ENCODE results near the gene MYO18B. TPM values are rescaled to one million over a fixed set of nuclear protein-coding genes. Genes with fewer than 3 reads are reported as not detected.

The MYO18B gene
- total RNA-seq, 2 experiments from 2014 or later: 1.6 to 2.1 TPM

DNA sequence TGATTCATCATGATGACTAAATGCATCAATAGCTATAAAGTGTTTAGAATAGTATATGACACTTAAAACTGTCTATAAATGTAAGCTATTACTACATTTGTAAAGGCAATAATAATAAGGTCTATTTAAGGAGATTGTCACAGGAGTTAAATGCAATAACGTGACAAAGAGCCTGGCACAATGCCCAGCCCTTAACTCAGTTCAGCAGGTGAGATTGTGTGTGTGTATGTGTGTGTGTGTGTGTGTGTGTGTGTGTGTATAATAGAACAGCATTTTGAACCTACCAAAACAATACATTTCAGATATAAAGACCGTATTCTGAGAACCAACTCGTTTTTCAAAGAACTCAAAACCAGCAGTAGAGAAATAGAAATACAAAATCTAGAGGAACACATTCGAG, 177.5 kb downstream of the MYO18B start:
- H3K36me3 Mint-ChIP-seq: no peaks in the 10 kb centered on the region
- H3K27ac Mint-ChIP-seq: no peak overlapping the region
- no peak for DNase-seq
- H3K27me3 Mint-ChIP-seq: peaks cover 50% of the 10 kb centered on the region
- no peaks in the 10 kb centered on the region for H3K4me1 Mint-ChIP-seq
- no peak overlapping the region for H3K4me3 Mint-ChIP-seq
- H3K9me3 Mint-ChIP-seq: peaks cover 4% of the 10 kb centered on the region

DNA sequence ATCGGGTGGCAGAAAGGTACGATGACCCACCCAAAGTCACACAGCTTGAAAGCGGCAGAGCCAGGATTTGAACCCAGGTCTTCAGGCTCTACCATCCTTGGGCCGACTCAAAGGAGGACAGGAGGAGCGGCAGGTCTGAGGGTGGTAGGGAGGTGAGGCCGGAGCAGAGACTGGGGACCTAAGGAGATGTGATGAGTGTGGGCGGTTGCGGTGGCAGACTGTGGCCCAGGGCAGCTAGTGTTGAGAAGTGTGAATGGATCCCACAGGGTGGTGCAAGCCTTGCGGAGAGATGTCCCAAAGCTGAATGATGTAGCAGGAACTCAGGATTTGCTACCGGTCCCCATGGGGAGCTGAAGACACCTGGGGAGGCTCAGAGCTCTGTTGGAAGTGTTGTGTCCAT, 180.2 kb downstream of the MYO18B start:
- Mint-ChIP-seq H3K27ac (no peak overlapping the region), H3K4me1 (no peaks in the 10 kb centered on the region), H3K9me3 (peaks cover 7% of the 10 kb centered on the region), H3K4me3 (no peak overlapping the region), H3K27me3 (peaks cover 53% of the 10 kb centered on the region), H3K36me3 (no peaks in the 10 kb centered on the region)
- no peak for DNase-seq

DNA sequence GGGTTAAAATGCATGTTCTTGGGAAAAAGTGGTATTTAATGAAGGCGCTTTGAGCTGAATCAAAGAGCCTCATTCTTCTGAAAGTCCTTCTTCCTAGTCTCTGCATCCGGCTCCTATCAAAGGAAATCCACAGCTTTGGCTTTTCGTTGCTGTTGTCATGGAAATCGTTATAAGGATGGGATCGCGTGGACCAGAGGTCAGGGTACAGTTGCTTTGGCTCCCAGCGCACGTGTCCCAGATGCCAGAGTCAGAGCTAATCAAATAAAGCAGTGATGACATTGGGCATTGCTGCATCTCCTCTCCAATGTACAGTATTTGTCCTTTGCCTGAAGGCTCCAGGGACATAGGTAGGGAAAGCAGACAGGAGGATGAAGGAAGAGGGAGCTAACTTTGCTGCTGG, 181.9 kb downstream of the MYO18B start:
- Mint-ChIP-seq H3K9me3 (peaks cover 3% of the 10 kb centered on the region), H3K27me3 (peaks cover 53% of the 10 kb centered on the region), H3K36me3 (no peaks in the 10 kb centered on the region), H3K4me3 (no peak overlapping the region), H3K4me1 (no peaks in the 10 kb centered on the region), H3K27ac (no peak overlapping the region)
- DNase-seq: no peak

DNA sequence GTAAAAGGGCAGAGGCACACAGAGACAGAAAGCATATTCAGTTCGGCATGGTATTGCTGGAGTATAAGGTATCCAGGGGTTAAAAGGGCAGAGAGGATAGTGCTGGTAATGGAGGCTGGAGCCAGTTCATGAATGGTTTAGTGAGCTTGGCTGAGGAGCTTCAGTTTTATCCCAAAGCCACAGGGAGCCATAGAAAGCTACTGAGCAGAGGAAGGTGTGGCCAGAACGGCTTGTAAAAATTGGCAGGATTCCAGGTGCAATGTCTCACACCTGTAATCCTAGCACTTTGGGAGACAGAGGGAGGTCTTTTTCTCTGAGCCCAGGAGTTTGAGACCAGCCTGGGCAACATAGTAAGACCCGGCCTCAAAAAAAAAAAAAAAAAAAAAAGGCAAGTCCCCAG, 186.1 kb downstream of the MYO18B start:
- H3K27me3 Mint-ChIP-seq: peaks cover 27% of the 10 kb centered on the region
- DNase-seq: no peak
- H3K36me3 Mint-ChIP-seq: no peaks in the 10 kb centered on the region
- H3K9me3 Mint-ChIP-seq: peaks cover 3% of the 10 kb centered on the region
- no peaks in the 10 kb centered on the region for H3K4me1 Mint-ChIP-seq
- no peak overlapping the region for H3K4me3 Mint-ChIP-seq
- no peak overlapping the region for H3K27ac Mint-ChIP-seq

DNA sequence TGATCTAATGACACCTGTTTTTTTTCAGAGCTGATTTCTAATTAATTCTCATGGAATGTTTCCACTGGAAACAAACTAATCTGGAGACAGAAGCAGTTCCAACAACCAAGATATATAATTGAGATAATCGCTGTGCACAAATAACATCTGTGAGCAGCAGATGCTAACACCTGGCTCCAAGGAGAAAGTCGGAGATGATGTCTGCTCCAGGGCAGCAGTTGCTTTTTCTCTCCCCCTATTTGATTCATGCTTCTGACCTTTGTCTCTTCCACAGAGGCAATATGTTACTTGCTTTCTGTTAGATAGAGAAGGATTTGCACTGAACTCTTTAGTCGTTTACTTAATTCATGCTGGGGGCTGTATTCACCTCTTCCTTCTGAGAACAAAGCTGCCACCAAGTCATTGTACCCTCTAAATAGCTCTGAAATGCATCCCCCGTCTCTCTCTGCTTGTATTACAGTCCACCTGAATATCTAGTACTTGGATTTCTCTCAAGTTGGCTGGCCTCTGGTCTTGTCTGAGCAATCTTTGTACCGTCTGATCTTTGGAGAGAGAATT, 187.4 kb downstream of the MYO18B start:
- H3K4me1 Mint-ChIP-seq: no peaks in the 10 kb centered on the region
- DNase-seq: no peak
- no peak overlapping the region for H3K27ac Mint-ChIP-seq
- H3K27me3 Mint-ChIP-seq: peaks cover 23% of the 10 kb centered on the region
- H3K4me3 Mint-ChIP-seq: no peak overlapping the region
- peaks cover 6% of the 10 kb centered on the region for H3K9me3 Mint-ChIP-seq
- no peaks in the 10 kb centered on the region for H3K36me3 Mint-ChIP-seq

DNA sequence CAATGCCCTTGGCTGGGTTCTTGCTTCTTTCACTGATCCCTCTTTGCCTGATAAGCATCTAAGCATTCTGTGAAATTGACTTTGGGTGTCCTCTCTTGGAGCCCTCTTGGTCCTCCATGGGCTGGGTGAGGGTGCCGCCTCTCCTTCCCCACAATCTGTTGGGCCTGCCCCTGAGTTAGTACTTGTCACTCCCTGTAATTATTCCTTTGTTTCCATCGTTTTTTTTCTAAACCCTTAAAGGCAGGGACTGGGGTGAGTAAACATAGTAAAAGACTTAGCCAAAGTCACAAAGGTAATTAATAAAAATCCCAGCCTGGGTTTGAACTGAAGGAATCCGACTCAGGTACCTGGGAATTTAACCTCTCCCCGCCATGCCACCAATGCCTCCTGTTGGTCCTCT, 188.1 kb downstream of the MYO18B start:
- peaks cover 6% of the 10 kb centered on the region for H3K9me3 Mint-ChIP-seq
- no peak for DNase-seq
- H3K36me3 Mint-ChIP-seq: no peaks in the 10 kb centered on the region
- H3K27me3 Mint-ChIP-seq: peaks cover 23% of the 10 kb centered on the region
- H3K4me3 Mint-ChIP-seq: no peak overlapping the region
- H3K27ac Mint-ChIP-seq: no peak overlapping the region
- no peaks in the 10 kb centered on the region for H3K4me1 Mint-ChIP-seq

DNA sequence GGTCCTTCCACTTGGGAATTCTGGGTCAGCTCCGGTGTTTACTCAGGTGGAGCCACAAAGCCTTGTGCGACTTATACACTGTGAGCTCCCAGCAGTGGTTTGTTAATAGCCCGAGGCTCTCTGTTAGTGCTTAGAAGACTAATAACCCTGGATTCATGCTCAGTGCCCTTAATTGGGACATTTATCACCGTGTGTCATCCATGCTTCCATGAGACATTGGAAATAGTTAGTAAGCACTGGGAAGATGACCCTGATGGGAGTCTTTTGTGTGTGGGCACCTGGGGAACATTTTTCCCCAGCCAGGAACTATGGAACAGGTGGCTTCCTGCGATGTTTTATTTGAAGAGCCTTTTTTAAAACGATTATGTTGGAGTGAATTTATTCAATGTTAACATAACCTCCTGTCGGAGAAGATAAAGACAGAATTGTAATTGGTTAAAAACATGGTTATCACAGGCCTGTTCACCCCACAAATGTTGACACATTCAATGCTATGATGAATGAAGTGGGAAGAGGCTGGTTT, 188.9 kb downstream of the MYO18B start:
- Mint-ChIP-seq H3K36me3 (no peaks in the 10 kb centered on the region), H3K9me3 (peaks cover 6% of the 10 kb centered on the region), H3K4me1 (no peaks in the 10 kb centered on the region), H3K27ac (no peak overlapping the region), H3K27me3 (peaks cover 28% of the 10 kb centered on the region), H3K4me3 (no peak overlapping the region)
- DNase-seq: no peak

DNA sequence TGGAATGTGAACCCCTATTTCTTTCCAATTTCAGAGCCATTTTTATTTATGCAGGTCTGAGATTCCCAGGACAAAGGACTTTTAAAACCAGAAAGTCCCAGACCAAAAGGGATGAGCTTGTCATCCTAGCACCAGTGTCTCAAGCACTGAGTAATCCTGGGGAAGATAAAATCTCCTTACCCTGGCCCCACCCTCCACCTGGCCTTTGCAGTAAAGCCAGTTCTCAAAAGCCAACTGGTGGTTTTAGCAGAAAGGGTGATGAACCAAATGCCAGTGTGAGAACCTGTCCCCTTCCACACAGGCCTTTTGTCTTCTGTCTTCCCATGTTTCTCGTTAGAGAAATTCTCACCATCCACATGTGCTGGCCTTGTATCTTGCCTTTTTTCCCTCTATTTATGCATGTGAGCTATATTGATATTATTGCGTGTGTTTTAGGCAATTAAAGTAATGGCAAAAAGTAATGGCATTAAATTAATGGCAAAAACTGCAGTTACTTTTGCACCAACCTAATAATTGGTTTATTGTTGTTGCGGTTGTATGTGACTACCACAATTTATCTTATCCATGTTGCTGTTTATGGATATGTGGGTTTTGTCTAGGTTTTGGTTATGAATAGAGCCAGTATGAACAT, 191.3 kb downstream of the MYO18B start:
- H3K9me3 Mint-ChIP-seq: peaks cover 3% of the 10 kb centered on the region
- no peaks in the 10 kb centered on the region for H3K36me3 Mint-ChIP-seq
- DNase-seq: no peak
- no peaks in the 10 kb centered on the region for H3K4me1 Mint-ChIP-seq
- no peak overlapping the region for H3K4me3 Mint-ChIP-seq
- peaks cover 29% of the 10 kb centered on the region for H3K27me3 Mint-ChIP-seq
- no peak overlapping the region for H3K27ac Mint-ChIP-seq

DNA sequence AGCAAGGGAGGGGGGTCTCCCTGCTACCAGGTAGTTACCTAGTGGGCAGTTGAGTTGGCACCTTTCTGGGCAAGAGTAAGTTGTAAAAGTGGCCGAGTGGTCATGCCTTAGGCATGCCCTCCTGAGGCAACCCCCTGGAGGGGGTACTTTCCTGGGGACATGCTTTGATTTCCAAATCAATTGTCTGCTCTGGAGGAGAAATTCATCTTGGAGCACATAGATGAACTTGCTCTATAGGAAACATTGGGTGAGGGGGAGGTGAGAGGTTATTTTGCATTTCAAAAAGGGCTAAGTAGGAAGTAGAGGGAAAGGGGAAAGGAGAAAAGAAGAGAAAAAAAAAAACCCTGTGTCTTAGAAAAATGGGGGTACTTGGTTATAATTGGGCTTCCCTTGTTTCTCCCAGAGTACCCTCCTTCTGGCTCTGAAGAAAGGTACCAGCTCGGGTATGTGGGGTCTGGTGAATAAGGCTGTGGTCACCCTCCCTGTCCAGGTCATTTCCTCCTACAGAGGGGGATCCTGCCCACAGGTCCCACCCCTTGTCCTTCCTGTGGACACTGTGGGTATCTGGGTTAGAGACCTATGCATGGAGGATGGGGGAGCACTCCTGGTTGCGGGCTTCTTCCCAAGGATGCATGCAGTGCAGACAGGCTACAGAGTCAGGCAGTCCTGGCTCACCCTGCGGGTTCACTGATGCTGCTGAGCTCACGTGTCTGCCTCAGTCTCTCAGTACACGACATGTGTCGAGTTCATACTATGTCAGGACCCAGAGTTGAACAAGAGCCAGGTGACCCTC, 193.5 kb downstream of the MYO18B start:
- no peak overlapping the region for H3K4me3 Mint-ChIP-seq
- no peak overlapping the region for H3K27ac Mint-ChIP-seq
- H3K4me1 Mint-ChIP-seq: no peaks in the 10 kb centered on the region
- no peaks in the 10 kb centered on the region for H3K36me3 Mint-ChIP-seq
- DNase-seq: no peak
- peaks cover 5% of the 10 kb centered on the region for H3K9me3 Mint-ChIP-seq
- H3K27me3 Mint-ChIP-seq: peaks cover 29% of the 10 kb centered on the region

DNA sequence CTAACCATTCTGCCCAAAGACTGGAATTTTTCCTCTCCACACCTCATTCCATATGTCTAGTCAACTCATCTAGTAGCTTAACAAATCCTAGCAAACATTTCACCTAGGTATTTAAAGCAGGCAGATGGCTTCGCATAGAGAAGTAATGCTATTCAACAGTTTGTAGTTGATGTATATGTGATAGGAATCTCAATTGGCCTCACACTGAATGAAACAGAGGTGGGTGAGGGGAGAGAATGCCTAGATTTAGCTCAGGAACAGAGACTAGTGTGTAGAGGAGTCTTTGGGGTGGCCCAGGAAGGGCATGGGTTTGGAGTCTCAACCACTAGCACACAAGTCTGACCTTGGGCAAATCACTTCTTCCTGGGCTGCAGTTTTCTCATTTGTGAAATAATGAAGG, 196.2 kb downstream of the MYO18B start:
- Mint-ChIP-seq H3K4me1 (no peaks in the 10 kb centered on the region), H3K9me3 (peaks cover 6% of the 10 kb centered on the region), H3K27ac (no peak overlapping the region), H3K36me3 (no peaks in the 10 kb centered on the region), H3K4me3 (no peak overlapping the region), H3K27me3 (peaks cover 33% of the 10 kb centered on the region)
- no peak for DNase-seq

DNA sequence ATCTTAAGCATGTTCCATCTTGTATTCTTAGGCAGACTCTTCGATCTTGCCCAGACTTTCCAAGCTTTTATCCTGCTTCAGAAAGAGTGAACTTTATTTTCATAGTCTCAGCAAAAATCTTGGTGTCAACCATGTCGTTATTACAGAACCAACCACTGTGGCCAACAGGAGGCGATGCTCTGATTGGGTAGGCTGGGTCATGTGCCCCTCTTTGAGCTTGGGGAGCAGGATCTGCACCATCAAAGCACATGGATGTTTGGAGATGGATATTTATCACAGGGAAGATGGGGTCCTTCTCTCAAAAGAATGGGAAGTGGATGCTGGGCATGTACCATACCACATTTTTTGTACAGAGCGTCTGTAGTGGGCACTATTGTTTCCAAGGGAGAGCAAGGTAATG, 197.4 kb downstream of the MYO18B start:
- no peaks in the 10 kb centered on the region for H3K4me1 Mint-ChIP-seq
- no peak overlapping the region for H3K4me3 Mint-ChIP-seq
- H3K9me3 Mint-ChIP-seq: peaks cover 3% of the 10 kb centered on the region
- H3K27ac Mint-ChIP-seq: no peak overlapping the region
- no peak for DNase-seq
- no peaks in the 10 kb centered on the region for H3K36me3 Mint-ChIP-seq
- H3K27me3 Mint-ChIP-seq: peaks cover 28% of the 10 kb centered on the region

DNA sequence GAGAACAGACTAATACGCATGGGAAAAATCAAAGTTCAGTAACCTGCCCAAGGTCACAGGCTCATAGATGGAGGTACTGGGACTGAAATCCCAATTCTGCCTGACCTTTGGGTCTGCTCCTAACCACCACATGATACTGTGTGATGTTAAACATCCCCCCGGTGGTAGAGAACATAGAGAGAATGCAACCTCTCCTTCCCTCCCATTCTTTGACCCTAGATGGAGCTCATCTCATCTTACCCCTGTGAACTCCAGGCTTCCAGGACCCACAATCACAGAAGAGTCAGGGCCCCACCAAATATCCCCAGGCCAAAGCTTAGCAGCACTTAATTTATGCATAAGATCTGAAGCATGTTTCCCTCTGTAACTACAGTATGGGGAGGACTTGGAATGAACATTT, 198.5 kb downstream of the MYO18B start:
- no peaks in the 10 kb centered on the region for H3K36me3 Mint-ChIP-seq
- H3K4me1 Mint-ChIP-seq: no peaks in the 10 kb centered on the region
- peaks cover 20% of the 10 kb centered on the region for H3K27me3 Mint-ChIP-seq
- DNase-seq: no peak
- H3K4me3 Mint-ChIP-seq: no peak overlapping the region
- H3K9me3 Mint-ChIP-seq: peaks cover 3% of the 10 kb centered on the region
- H3K27ac Mint-ChIP-seq: no peak overlapping the region

DNA sequence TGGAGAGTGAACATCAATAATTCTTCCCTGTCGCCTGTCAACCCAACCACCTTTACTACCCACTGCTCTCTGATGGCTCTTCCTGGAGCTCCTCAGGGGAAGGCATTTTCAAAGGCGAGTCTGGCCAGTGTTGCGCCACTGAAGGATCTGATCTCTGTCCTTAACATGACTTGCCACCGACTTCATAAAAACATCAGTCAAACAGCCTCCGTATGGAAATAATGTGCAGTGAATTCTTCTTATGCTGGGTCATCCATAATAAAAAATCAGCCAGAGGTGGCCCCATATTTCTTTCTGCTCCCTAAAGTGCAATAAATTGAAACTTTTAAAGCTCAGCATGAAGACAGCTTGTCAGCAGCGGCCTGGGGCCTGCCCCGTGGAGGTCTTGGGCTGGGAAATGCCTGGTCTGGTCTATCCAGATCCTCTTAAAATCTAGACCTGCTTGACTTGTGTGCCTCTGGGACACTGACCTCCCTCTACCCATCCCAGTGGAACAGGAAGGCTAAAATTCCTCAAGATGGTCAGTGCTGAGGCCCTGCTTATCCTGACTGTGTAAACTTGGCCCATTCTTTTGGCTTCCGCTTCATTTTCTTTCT, 199.5 kb downstream of the MYO18B start:
- Mint-ChIP-seq H3K27ac (no peak overlapping the region), H3K9me3 (peaks cover 3% of the 10 kb centered on the region), H3K4me1 (no peaks in the 10 kb centered on the region), H3K36me3 (no peaks in the 10 kb centered on the region), H3K4me3 (no peak overlapping the region), H3K27me3 (peaks cover 17% of the 10 kb centered on the region)
- no peak for DNase-seq

DNA sequence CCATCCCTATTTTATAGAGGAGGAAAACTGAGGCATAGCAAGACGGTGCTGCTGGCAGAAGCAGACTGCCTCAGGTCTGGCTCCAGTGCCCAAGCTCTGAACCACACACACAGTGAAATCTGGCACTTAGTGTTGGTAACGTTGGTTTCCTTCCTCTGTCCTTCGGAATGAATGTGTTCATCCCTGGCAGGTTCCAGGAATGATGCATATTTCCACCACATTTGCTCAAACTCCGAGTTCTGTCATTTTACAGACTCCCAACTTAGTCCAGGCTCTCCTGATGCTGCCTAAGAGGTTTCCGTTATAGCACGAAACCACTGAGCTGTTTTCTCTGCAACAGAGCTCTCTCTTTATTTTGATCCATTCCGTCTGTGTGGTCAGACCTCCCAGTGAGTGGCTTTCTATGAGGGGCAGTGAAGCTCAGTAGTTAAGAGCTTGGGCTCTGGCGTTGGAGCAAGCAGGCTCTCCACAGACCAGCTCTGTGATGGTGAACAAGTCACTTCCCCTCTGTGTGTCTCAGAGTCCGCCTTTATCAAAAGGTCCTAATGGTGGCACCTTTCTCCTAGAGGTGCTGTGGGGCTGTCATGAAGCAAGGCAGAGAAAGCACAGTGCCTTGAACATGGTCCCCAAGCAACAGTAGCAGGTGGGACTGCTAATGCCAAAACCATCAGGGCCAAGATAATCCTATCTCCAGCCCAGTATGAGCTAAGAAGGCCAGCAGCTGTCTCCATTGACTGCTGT, 200.3 kb downstream of the MYO18B start:
- DNase-seq: no peak
- no peaks in the 10 kb centered on the region for H3K36me3 Mint-ChIP-seq
- H3K4me3 Mint-ChIP-seq: no peak overlapping the region
- H3K27me3 Mint-ChIP-seq: peaks cover 17% of the 10 kb centered on the region
- H3K9me3 Mint-ChIP-seq: peaks cover 3% of the 10 kb centered on the region
- no peak overlapping the region for H3K27ac Mint-ChIP-seq
- no peaks in the 10 kb centered on the region for H3K4me1 Mint-ChIP-seq

Data from activated naive CD8-positive, alpha-beta T cell treated with anti-CD3 and anti-CD28 coated beads for 36 hours (primary cell).